GM12878 (cell line): ENCODE results near the gene C15orf40. TPM values are rescaled to one million over a fixed set of nuclear protein-coding genes. Genes with fewer than 3 reads are reported as not detected.

Experiments
- BCL11A ChIP-seq: IDR thresholded peaks from 2 replicates; pipeline ENCODE4 v1.6.1; 2011; ENCODE audit warnings: low read depth, low read length
- CHD2 ChIP-seq: IDR thresholded peaks from 2 replicates; pipeline ENCODE4 v1.6.1; 2011; ENCODE audit warnings: low read depth, low read length, improper control_type of control experiment, borderline replicate concordance
- CTCF ChIP-seq, 3 experiments: IDR thresholded peaks in 2 of 3; conservative IDR thresholded peaks in 1 of 3; 2 replicates each; pipeline ENCODE4 v1.5.1; 2011; ENCODE audit warnings: low read depth in 3 of 3, low read length in 3 of 3, mild to moderate bottlenecking in 3 of 3, control low read depth in 2 of 3, moderate library complexity in 2 of 3, inconsistent platforms in 1 of 3, mixed read lengths in 1 of 3; ENCODE audit not compliant: control insufficient read depth in 2 of 3, insufficient read depth in 1 of 3; ENCODE audit errors: extremely low read depth in 1 of 3
- PML ChIP-seq: IDR thresholded peaks from 2 replicates; pipeline ENCODE4 v1.6.1; 2012; ENCODE audit warnings: low read length, inconsistent platforms
- POLR2A ChIP-seq: IDR thresholded peaks from 2 replicates; pipeline ENCODE4 v1.6.1; 2011; ENCODE audit warnings: low read depth, mild to moderate bottlenecking, low read length
- SIN3A ChIP-seq: IDR thresholded peaks from 2 replicates; pipeline ENCODE4 v1.6.1; 2012; ENCODE audit warnings: low read depth, low read length, improper control_type of control experiment
- USF1 ChIP-seq: IDR thresholded peaks from 2 replicates; pipeline ENCODE4 v1.6.1; 2011; ENCODE audit warnings: borderline replicate concordance, low read depth, mild to moderate bottlenecking, moderate library complexity, mixed read lengths, low read length; ENCODE audit not compliant: insufficient read depth; ENCODE audit errors: extremely low read length
- polyA plus RNA-seq, 11 experiments: library from polyadenylated mRNA; depleted of rRNA in 4 of 11; unstranded in 6 of 11; stranded (reverse) in 5 of 11; fragments of >200 nt; fragmentation: Nextera tagmentation in 4 of 11; fragmentation: Illumina TruSeq in 1 of 11; extraction: Ambion mirVana in 4 of 11; extraction: Trizol in 1 of 11; gene quantifications; 1 replicate in 1 of 11; 2 replicates in 10 of 11; pipeline versions ENCODE4 v1.2.1 to v1.2.3, GENCODE V29; 2011 to 2016; ENCODE audit warnings: inconsistent platforms in 2 of 11, missing spikeins in 2 of 11, low read depth in 1 of 11
- total RNA-seq, 4 experiments: library from RNA; depleted of rRNA in 3 of 4; stranded (reverse); fragments of >200 nt in 3 of 4; fragmentation: Illumina TruSeq in 1 of 4; extraction: Trizol in 1 of 4; gene quantifications; 2 replicates each; pipeline versions ENCODE4 v1.2.1 to v1.2.3, GENCODE V29; 2013 to 2021
- TF ChIP-seq, protein P1 (sequence below): IDR thresholded peaks from 2 replicates; pipeline ENCODE4 v1.6.1; 2012; ENCODE audit warnings: low read length, inconsistent platforms

C15orf40 gene
- total and polyA plus RNA-seq, 10 of the 15 experiments (the other 5 are each of a cell fraction or from before 2014, with no cell fraction given) = 21.3 to 70.0 (median 31.8) TPM

GRCh38 chr15:83011271-83012075, at the start of gene C15orf40 (continued):
- TF ChIP-seq CTCF (IDR thresholded peaks at IDR 0.05 in 2 of 3, conservative IDR thresholded peaks at IDR 0.05 in 1 of 3; ENCODE audit: control insufficient read depth in 2 of 3, extremely low read depth in 1 of 3, insufficient read depth in 1 of 3, low read depth in 3 of 3, low read length in 3 of 3) (peak; percentile 76 to 94 (median 79)), SIN3A (peak; percentile 70), CHD2 (peak; percentile 59), BCL11A (no peak), PML (0 out of 2 replicates have a peak, but pooled peaks have one; percentile 53), POLR2A (peak; percentile 95), USF1 (peak; percentile 33)
- TF ChIP-seq, protein P1, sequence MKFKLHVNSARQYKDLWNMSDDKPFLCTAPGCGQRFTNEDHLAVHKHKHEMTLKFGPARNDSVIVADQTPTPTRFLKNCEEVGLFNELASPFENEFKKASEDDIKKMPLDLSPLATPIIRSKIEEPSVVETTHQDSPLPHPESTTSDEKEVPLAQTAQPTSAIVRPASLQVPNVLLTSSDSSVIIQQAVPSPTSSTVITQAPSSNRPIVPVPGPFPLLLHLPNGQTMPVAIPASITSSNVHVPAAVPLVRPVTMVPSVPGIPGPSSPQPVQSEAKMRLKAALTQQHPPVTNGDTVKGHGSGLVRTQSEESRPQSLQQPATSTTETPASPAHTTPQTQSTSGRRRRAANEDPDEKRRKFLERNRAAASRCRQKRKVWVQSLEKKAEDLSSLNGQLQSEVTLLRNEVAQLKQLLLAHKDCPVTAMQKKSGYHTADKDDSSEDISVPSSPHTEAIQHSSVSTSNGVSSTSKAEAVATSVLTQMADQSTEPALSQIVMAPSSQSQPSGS = no peak
